Neural cell (in vitro differentiated cells): ENCODE measurements around the gene EML4. TPM values are rescaled to one million over a fixed set of nuclear protein-coding genes. Genes with fewer than 3 reads are reported as not detected.

Experiments
- H2AFZ ChIP-seq: fragments of 200-600, 300-800 bp; sonication (generic), shearing (Covaris generic); 2 replicates; pipeline ENCODE4 v1.6.0; 2014; ENCODE audit warnings: low read depth, mild to moderate bottlenecking, antibody characterized with exemption, low read length, moderate library complexity
- H3F3A ChIP-seq: fragments of 200-600 bp; shearing (Covaris generic); 2 replicates; pipeline ENCODE4 v1.6.1; 2016; ENCODE audit warnings: mild to moderate bottlenecking, moderate library complexity, mixed read lengths, antibody characterized with exemption, low read length; ENCODE audit not compliant: insufficient read depth, poor library complexity, severe bottlenecking
- H3K27ac ChIP-seq: fragments of 200-600, 300-800 bp; sonication (generic), shearing (Covaris generic); 2 replicates; pipeline ENCODE4 v1.5.1; 2014; ENCODE audit warnings: mild to moderate bottlenecking, low read length, moderate library complexity
- H3K27me3 ChIP-seq: fragments of 300-800, 200-600 bp; sonication (generic), shearing (Covaris generic); 2 replicates; pipeline ENCODE4 v1.6.0; 2014; ENCODE audit warnings: mild to moderate bottlenecking, low read depth, low read length, moderate library complexity; ENCODE audit not compliant: insufficient read depth
- H3K36me3 ChIP-seq: fragments of 300-800, 200-600 bp; sonication (generic), shearing (Covaris generic); 2 replicates; pipeline ENCODE4 v1.5.1; 2014; ENCODE audit warnings: mild to moderate bottlenecking, antibody characterized with exemption, low read length, moderate library complexity; ENCODE audit not compliant: insufficient read depth
- H3K4me2 ChIP-seq: fragments of 300-800, 200-600 bp; sonication (generic), shearing (Covaris generic); 2 replicates; pipeline ENCODE4 v1.6.0; 2014; ENCODE audit warnings: mild to moderate bottlenecking, low read length
- H3K4me3 ChIP-seq: fragments of 300-800, 200-600 bp; sonication (generic), shearing (Covaris generic); 2 replicates; pipeline ENCODE4 v1.5.1; 2014; ENCODE audit warnings: mild to moderate bottlenecking, low read length, moderate library complexity
- H3K79me2 ChIP-seq: fragments of 200-600 bp; shearing (Covaris generic); replicated peaks from 2 replicates; pipeline ENCODE4 v1.6.0; 2014; ENCODE audit warnings: mild to moderate bottlenecking, low read length, moderate library complexity; ENCODE audit not compliant: insufficient read depth
- H3K9ac ChIP-seq: fragments of 300-800, 200-600 bp; sonication (generic), shearing (Covaris generic); 2 replicates; pipeline ENCODE4 v1.6.1; 2016; ENCODE audit warnings: mild to moderate bottlenecking, low read length, mixed read lengths
- H3K9me2 ChIP-seq: fragments of 200-600 bp; shearing (Covaris generic); 2 replicates; pipeline ENCODE4 v1.6.1; 2016; ENCODE audit warnings: mild to moderate bottlenecking, low read length, mixed read lengths; ENCODE audit not compliant: insufficient read depth
- H3K9me3 ChIP-seq: fragments of 200-600, 300-800 bp; sonication (generic), shearing (Covaris generic); 2 replicates; pipeline ENCODE4 v1.6.1; 2016; ENCODE audit warnings: mild to moderate bottlenecking, mixed run types, low read length, moderate library complexity, mixed read lengths
- H4K20me1 ChIP-seq: fragments of 200-600 bp; shearing (Covaris generic); 2 replicates; pipeline ENCODE4 v1.6.1; 2016; ENCODE audit warnings: mild to moderate bottlenecking, mixed run types; ENCODE audit not compliant: insufficient read depth
- EP300 ChIP-seq: fragments of 450-650 bp; conservative IDR thresholded peaks from 2 replicates; pipeline ENCODE4 v1.6.1; 2014; ENCODE audit warnings: antibody characterized with exemption, mild to moderate bottlenecking, moderate library complexity; ENCODE audit not compliant: poor library complexity, severe bottlenecking
- EZH2 ChIP-seq: fragments of 200-600, 300-800 bp; shearing (Covaris generic), sonication (generic); IDR thresholded peaks from 2 replicates; pipeline ENCODE4 v1.6.1; 2014; ENCODE audit warnings: antibody characterized with exemption, low read length, borderline replicate concordance, mild to moderate bottlenecking; ENCODE audit not compliant: insufficient read depth, poor library complexity, severe bottlenecking
- MXI1 ChIP-seq: fragments of 450-650 bp; conservative IDR thresholded peaks from 2 replicates; pipeline ENCODE4 v1.6.1; 2014; ENCODE audit warnings: antibody characterized with exemption, mild to moderate bottlenecking; ENCODE audit not compliant: poor library complexity, severe bottlenecking
- POLR2AphosphoS5 ChIP-seq: IDR thresholded peaks from 2 replicates; pipeline ENCODE4 v1.6.1; 2012
- RAD21 ChIP-seq: fragments of 450-650 bp; conservative IDR thresholded peaks from 2 replicates; pipeline ENCODE4 v1.6.1; 2014; ENCODE audit warnings: antibody characterized with exemption, mild to moderate bottlenecking, moderate library complexity
- SMC3 ChIP-seq: fragments of 450-650 bp; conservative IDR thresholded peaks from 2 replicates; pipeline ENCODE4 v1.6.1; 2014; ENCODE audit warnings: antibody characterized with exemption, mild to moderate bottlenecking, moderate library complexity; ENCODE audit not compliant: poor library complexity
- TAF1 ChIP-seq: IDR thresholded peaks from 2 replicates; pipeline ENCODE4 v1.6.1; 2012; ENCODE audit warnings: low read depth
- polyA plus RNA-seq: library from polyadenylated mRNA; depleted of rRNA; stranded (reverse); fragments of >200 nt; gene quantifications from 2 replicates; pipeline ENCODE4 v1.2.3, GENCODE V29; 2014
- TF ChIP-seq, protein P1 (sequence below): IDR thresholded peaks from 2 replicates; pipeline ENCODE4 v1.6.1; 2012; ENCODE audit warnings: borderline replicate concordance
- TF ChIP-seq, protein P2 (sequence below): fragments of 450-650 bp; IDR thresholded peaks from 2 replicates; pipeline ENCODE4 v1.5.1; 2014; ENCODE audit warnings: antibody characterized with exemption, mild to moderate bottlenecking, moderate library complexity; ENCODE audit not compliant: poor library complexity, severe bottlenecking

Gene EML4
- polyA plus RNA-seq, 1 donor from 2014 or later, result 33.9 TPM

- no peak overlapping the region for H3K9ac ChIP-seq
- no peaks in the 10 kb centered on the region for H3K9me3 ChIP-seq
- H3F3A ChIP-seq, result no peaks in the 10 kb centered on the region
- H3K4me2 ChIP-seq, result no peak overlapping the region
- no peaks in the 10 kb centered on the region for H3K27me3 ChIP-seq
- H4K20me1 ChIP-seq, result no peaks in the 10 kb centered on the region
- no peaks in the 10 kb centered on the region for H3K36me3 ChIP-seq
- H3K4me3 ChIP-seq, result no peak overlapping the region
- no peak overlapping the region for H2AFZ ChIP-seq
- no peaks in the 10 kb centered on the region for H3K9me2 ChIP-seq
- no peak overlapping the region for H3K27ac ChIP-seq
- H3K79me2 ChIP-seq, result no peaks in the 10 kb centered on the region
- TF ChIP-seq EP300, result no peak
- TF ChIP-seq, protein P1, sequence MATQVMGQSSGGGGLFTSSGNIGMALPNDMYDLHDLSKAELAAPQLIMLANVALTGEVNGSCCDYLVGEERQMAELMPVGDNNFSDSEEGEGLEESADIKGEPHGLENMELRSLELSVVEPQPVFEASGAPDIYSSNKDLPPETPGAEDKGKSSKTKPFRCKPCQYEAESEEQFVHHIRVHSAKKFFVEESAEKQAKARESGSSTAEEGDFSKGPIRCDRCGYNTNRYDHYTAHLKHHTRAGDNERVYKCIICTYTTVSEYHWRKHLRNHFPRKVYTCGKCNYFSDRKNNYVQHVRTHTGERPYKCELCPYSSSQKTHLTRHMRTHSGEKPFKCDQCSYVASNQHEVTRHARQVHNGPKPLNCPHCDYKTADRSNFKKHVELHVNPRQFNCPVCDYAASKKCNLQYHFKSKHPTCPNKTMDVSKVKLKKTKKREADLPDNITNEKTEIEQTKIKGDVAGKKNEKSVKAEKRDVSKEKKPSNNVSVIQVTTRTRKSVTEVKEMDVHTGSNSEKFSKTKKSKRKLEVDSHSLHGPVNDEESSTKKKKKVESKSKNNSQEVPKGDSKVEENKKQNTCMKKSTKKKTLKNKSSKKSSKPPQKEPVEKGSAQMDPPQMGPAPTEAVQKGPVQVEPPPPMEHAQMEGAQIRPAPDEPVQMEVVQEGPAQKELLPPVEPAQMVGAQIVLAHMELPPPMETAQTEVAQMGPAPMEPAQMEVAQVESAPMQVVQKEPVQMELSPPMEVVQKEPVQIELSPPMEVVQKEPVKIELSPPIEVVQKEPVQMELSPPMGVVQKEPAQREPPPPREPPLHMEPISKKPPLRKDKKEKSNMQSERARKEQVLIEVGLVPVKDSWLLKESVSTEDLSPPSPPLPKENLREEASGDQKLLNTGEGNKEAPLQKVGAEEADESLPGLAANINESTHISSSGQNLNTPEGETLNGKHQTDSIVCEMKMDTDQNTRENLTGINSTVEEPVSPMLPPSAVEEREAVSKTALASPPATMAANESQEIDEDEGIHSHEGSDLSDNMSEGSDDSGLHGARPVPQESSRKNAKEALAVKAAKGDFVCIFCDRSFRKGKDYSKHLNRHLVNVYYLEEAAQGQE, result no peak
- TF ChIP-seq, protein P2, sequence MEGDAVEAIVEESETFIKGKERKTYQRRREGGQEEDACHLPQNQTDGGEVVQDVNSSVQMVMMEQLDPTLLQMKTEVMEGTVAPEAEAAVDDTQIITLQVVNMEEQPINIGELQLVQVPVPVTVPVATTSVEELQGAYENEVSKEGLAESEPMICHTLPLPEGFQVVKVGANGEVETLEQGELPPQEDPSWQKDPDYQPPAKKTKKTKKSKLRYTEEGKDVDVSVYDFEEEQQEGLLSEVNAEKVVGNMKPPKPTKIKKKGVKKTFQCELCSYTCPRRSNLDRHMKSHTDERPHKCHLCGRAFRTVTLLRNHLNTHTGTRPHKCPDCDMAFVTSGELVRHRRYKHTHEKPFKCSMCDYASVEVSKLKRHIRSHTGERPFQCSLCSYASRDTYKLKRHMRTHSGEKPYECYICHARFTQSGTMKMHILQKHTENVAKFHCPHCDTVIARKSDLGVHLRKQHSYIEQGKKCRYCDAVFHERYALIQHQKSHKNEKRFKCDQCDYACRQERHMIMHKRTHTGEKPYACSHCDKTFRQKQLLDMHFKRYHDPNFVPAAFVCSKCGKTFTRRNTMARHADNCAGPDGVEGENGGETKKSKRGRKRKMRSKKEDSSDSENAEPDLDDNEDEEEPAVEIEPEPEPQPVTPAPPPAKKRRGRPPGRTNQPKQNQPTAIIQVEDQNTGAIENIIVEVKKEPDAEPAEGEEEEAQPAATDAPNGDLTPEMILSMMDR, result no peak
- no peak for TF ChIP-seq SMC3
- no peak for TF ChIP-seq MXI1
- no peak for TF ChIP-seq POLR2AphosphoS5
- no peak for TF ChIP-seq TAF1
- no peak for TF ChIP-seq RAD21
- TF ChIP-seq EZH2, result no peak
Observed at GRCh38 chr2:42288811-42289210, 119.7 kb downstream of the EML4 start.

DNA sequence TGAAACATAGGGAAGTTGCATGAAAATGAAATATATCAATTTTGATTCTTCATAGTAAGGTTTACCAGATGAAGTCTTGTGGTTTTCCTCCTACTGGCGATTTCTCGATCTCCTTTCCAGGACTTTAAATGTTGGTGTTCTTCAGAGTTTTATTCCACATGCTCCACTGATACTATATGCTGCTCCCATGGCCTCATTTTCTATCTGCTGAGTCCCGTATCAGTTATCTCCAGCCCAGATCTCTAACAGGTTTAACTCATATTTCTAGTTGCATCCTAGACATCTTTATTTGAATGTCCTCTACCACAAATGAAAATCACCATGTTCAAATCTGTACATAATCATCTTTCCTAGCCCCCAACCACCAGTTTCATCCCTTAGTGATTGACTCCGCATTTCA, 120.1 kb downstream of the EML4 start:
- TF ChIP-seq EP300 (no peak), EZH2 (no peak), POLR2AphosphoS5 (no peak)
- TF ChIP-seq, protein P2, result no peak
- Histone ChIP-seq H3K79me2 (no peaks in the 10 kb centered on the region), H3K4me3 (no peak overlapping the region), H4K20me1 (no peaks in the 10 kb centered on the region), H3K9me2 (no peaks in the 10 kb centered on the region), H3K4me2 (no peak overlapping the region), H3K27ac (no peak overlapping the region), H3K36me3 (no peaks in the 10 kb centered on the region), H3F3A (no peaks in the 10 kb centered on the region), H3K9ac (no peak overlapping the region), H3K27me3 (no peaks in the 10 kb centered on the region), H3K9me3 (no peaks in the 10 kb centered on the region), H2AFZ (no peak overlapping the region)
